GM18861 (cell line): ENCODE measurements around the gene RNF26.

Experiments used
- ATAC-seq: cut with Tn5 transposase; IDR thresholded peaks from one replicate; pipeline ENCODE4 v1.9.1; 2021; ENCODE audit not compliant: unreplicated experiment

Gene RNF26

DNA sequence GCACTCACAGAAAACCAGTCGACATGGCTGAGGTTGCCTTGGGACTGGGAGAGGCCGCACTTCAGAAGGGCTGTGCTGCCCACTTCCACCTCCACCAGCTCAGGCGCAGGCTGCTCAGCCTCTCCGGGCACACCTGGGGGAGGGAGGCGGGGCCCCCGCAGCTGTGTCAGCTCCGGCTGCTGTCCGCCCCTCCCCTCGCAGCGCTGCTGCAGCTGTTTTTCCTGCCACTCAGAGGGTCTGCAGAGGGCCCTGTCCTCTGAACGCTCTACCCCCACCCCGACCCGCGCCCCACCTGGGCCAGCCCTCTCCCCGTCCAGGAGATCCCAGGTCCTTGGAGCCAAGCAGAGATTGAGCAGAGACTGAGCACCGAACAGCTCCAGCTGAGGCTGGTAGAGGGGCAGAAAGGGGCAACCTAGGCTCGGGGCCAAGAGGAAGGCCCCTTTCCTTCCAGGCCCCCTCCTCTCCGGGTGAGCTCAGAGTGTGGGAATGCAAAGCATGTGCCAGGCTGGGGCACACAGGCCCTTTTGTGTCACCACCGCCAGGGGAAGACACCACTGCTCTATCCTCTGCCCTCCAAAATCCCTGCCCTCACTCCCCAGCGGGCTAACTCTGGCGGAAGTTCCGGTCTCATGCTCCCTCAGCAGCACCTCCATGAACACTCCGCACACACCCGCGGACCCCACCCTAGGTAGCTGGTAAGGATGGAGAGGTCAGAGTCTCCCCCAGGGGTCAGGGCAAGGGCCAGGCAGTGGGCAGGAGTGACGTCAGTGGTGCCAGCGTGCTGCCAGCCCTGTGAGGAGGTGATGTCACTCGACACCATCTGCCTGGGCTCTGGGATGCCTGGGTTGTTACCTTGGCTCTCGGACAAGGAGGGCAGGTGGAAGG, 19.0 kb upstream of the RNF26 start:
- no peak for ATAC-seq

- ATAC-seq, result no peak
Observed at GRCh38 chr11:119316016-119316728, 18.2 kb upstream of the RNF26 start.

- no peak for ATAC-seq
Observed at GRCh38 chr11:119316729-119317591, 17.4 kb upstream of the RNF26 start, which contains the start of gene MCAM. Gene MCAM, minus strand, starts transcription at chr11:119317130. Its CDS starts 29 bp downstream, at chr11:119317101.

DNA sequence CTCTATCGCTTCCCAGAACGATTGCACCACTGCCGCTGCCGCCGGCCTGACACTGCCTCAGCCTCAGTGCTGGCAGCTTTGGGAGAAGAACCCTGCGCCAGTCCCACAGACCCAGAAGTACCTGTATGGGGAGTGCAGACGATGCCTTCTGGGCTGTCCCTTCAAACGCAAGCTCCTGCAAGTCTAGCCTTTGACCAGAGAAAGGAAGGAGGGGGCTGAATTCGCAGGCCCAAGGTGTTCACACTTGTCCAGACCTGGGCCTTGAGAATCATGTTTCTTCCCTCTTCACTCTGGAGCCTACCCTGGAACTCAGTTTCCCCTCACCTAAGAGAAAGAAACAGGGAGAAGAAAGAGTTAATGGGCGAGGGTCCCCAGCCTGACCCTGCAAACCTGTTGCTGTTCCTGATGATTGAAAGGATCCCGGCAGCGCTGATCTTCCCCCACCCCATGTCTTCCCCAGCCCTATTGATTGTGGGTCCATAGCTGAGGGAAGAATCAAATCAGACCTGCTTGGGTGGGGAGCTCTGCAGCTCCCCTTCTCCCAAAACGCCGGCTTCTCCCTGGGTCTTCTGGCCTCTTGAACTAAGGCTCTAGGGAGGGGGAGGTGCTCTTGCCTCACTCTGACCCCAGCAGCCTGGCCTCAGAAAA, 16.6 kb upstream of the RNF26 start:
- ATAC-seq, result no peak

- ATAC-seq, result peak; percentile 27
Observed at GRCh38 chr11:119318240-119319135, 15.8 kb upstream of the RNF26 start.

DNA sequence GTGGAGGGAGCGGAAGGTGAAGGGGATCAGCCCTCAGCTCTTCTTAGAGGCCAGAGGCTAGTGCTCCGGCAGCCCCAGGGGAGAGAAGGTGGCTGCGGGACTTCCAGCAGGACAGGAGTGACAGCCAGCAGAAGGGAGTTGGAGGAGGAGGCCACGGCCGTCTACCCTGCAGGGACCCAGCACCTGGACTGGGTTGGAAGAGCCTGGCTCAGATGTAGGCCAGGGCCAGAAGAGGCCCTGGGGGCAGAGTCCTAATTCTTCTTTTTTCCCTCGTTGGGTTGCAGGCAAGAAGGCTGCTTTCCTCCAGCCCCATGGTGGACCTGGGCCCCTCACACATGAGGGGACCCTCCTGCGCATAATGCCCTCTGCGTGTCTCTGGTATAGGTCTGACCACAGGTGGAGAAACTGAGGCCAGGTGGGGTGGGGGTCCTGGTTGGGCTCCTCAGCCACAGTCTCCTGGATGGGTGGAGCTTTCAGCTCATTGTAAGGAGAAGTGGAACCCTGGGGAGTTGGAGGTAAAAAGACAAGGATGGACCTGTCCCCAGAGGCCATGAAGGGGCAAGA, 15.1 kb upstream of the RNF26 start:
- no peak for ATAC-seq

DNA sequence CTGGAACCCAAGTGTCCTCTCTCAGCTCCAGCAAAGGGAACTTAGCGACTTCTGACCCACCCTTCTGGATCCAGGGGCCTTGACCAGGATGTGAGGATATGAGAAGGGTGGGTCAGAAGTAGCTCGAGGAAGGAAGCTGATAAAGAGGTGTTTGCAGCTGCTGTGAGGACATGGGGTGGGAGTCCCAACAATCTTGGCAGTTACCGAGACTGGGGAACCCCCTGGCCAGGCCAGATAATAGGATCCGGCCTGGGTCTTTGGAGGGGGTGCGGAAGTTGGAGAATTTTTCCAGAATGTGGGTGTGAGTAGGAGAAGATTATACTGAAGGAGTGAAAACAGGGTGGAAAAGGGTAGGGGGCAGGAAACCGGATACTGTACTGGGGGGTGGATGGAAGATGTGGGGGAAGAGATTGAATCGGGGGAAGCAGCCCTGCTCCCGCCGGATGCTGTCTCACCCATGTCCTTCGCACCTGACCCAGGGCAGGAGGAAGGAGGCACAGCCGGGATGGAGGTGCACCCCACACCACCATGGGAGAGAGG, 14.6 kb upstream of the RNF26 start:
- no peak for ATAC-seq

DNA sequence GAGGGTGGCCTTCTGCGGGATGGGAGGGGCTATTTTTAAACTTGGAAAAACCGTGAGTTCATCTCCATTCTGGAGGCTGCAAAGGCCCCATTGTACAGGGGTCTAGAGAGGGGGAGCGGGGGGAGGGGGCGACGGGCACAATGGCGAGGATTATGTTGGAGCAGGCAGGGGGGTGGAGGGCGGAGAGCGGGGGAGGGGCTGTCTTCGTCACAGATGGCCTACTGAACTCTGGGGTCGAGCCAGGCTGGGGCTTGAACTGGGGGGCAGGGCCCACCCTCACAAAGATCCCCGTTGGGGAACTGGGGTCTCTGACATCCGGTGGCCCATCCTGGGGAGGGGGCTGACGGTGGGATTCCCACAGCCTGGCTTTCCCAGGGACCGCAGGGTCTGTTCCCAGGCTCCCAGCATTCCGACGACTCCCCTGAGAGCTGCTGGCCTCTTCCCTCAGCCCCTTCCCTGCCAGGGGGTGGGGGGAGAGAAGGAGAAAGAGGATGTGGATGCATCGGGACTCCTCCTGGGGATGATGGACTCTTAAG, 14.0 kb upstream of the RNF26 start:
- ATAC-seq, result no peak

DNA sequence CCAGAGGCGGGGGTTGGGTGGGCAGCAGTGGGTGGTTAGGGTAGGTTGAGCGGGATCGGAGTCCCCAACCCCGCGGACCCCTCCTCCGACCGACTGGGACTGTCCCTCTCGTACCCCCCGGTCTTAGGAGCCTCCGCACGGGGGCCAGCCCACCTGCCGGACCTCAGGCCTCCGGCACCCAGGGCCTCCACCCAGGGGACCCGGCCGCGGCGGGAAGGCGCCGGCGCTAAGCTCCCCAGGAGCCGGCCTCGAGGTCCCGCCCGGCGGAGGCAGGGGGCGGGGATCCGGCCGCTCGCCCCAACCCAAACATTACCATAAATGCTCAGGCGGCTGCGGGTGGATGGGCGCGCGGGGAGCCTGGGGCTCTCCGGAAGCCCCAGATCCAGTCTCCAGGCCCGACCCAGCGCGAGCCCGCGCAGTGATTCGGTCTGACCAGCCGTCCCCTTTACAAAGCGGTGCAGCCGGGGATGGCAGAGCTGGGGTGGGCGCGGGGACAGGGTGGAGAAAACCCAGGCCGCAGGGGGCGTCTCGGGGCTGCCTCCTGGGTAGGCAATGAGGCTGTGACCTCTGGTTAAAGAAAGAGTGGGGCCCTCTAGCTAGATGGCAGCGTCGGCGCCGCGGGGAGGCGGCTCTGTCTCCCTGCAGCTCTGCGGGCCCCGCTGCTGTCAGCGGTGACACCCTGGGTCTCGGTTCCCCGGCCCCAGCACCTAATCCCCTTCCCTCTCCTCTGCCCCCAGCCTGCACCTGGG, 13.4 kb upstream of the RNF26 start:
- ATAC-seq, result peak; percentile 35

- ATAC-seq, result no peak
Observed at GRCh38 chr11:119322360-119322739, 12.0 kb upstream of the RNF26 start.

DNA sequence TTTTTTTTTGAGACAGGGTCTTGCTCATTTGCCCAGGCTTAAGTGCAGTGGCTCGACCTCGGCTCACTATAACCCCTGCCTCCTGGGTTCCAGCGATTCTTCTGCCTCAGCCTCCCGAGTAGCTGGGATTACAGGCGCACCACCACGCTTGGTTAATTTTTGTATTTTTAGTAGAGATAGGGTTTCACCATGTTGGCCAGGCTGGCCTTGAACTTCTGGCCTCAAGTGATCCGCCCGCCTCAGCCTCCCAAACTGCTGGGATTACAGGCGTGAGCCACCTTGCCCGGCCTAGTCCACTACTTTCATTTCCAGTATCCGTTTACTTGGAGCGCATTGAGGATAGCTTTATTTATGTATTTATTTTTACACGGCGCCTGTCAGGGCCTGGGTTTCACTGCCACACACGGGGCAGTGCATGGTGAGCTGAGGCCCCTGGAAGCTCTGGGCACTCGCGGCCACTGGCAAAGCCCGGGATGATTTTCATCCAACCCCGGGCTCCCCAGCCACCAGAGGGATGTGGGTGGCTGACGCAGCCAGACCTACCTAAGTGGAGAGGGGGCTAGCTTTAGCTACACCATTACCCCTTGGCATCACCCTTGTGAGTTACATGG, 11.3 kb upstream of the RNF26 start:
- ATAC-seq, result no peak

- no peak for ATAC-seq
Observed at GRCh38 chr11:119323532-119324033, 10.7 kb upstream of the RNF26 start.

DNA sequence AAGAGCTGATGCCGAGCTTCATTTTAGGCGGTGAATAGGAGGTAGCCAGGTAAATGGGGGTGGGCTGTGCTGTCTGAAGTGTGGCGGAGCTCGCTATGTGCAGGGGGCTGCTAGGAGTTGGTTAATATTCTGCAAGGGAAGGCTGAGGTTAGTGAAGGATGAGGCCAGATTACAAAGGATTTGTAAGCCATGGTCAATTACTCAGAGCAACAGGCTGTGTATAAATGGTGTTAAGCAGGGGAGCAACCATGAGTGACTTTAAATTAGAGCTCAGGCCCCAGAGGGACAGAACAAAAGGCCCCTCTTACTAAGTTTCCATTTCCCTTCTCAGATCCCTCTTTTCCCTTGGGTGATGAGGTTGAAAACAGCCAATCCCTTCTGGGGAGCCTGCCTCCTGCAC, 10.1 kb upstream of the RNF26 start:
- no peak for ATAC-seq

- no peak for ATAC-seq
Observed at GRCh38 chr11:119329320-119329719, 5.0 kb upstream of the RNF26 start.

DNA sequence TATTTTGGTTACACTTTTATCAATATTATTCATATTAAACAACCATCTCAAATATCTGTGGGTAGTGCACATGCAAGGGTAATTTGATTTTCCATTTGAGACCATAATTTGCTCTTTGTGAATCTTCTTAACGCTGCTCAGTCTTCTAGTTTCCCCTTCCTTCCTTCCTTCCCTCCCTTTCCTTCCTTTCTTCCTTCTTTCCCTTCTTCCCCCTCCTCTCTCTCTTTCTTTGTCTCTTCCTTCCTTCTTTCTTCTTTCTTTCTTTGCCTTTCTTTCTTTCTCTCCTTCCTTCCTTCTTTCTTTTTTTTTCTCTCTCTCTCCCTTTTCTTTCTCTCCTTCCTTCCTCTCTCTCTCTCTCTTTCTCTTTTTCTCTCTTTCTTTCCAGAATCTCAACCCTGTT, 4.1 kb upstream of the RNF26 start:
- no peak for ATAC-seq

GRCh38 chr11:119332111-119332765, 2.1 kb upstream of the RNF26 start:
- no peak for ATAC-seq

GRCh38 chr11:119335091-119335654, 846 bp downstream of the RNF26 start:
- no peak for ATAC-seq
